ENCODE results near the gene TRIM7. TPM values are rescaled to one million over a fixed set of nuclear protein-coding genes. Genes with fewer than 3 reads are reported as not detected.
A peak's percentile ranks its signal among the peaks of the same experiment; 100 is the strongest.

Gene TRIM7
- total RNA-seq, 4 donors from 2014 or later, result 0.88 to 2.6 (median 2.2) TPM

DNA sequence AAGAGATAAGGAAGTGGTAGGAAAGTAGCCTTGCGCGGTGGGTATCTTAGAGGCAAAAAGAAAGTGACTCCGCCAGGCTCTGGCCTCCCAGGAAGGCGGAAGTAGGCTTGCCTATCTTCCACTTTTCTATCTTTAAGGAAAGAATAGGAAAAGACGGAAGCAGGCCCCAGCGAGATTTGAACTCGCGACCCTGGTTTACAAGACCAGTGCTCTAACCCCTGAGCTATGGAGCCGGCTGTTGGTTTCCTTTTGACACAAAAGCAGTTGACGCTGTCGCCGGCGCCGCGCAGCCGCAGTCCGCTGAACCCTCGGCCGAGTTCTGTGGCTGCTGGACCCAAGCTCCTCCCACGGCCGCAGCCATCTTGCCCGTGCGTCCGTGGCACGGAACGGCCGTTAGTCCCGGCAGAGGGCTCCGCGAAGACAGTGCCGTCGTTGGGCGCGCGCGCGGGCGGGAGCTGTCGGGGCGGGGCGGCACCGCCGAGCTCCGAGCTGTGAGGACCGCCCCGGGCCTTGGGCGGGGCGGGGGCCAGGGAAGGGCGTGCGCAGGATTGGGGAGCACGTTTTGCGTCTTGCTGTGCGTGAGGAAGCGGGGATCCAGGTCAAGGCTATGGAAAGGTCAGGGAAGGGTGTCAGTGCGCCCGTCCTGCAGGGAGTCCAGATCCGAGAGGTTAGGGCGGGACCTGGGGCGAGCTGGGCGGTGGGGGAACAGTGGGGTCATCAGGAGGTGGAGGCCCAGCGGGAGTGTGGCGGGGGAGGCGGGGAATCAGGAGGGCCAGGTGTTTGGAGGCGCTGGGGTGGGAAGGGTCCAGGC lies 13.3 kb downstream of the TRIM7 start:
- TF ChIP-seq CTCF (IDR thresholded peaks at IDR 0.05), result no peak
- peak; percentile 55 to 65 for TF ChIP-seq POLR2A (IDR thresholded peaks at IDR 0.05)
- H3K4me1 ChIP-seq, result peaks cover 0 to 16% (median 2%) of the 10 kb centered on the region in 4 donors
- H3K36me3 ChIP-seq, result no peaks in the 10 kb centered on the region
- no peaks in the 10 kb centered on the region for H3K27me3 ChIP-seq
- H3K27ac ChIP-seq, result peak overlapping the region; percentile 77 to 89 (median 84)
- peak; percentile 91 to 98 (median 98) for DNase-seq
- H3K9me3 ChIP-seq, result no peaks in the 10 kb centered on the region
- peak overlapping the region; percentile 55 to 88 (median 71) for H3K4me3 ChIP-seq

DNA sequence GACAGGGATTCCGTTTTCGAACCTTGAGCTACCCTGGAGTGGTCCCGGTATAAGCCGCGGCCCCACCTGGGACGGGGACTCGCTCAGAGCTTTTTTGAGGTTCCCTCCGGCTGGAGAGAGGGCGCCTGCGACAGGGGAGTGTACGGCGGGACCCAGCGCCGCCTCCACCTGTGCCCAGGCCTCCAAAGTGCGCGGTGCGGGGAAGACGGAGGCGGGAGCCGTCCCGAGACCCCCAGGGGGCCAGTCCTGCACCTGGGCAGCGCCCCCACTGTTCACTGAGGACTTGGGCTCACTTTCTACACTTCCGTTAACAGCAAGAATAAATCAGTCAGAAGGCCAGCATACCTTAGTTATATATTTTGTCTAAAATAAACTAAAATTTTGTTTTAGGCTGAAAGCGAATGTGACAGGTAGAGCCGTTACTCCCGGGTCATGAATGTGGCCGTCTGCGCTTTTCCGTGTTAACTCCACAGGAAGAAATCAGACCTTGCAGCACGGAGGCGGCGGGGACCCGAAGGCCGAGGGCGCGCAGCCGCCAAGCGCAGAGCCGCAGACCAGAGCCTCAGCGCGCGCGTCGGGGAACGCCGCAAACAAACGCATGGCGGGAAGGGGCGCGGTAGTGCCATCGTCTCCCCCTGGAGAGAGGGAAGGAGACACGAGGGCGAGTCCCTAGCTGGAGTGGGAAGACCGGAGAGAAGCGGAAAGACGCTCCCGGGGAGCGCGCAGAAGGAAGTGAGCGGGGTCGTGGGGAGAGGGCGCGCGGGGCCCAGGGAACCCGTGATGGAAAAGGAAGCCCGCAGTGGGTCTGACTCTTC lies 14.1 kb downstream of the TRIM7 start:
- peak overlapping the region; percentile 77 to 89 (median 84) for H3K27ac ChIP-seq
- no peaks in the 10 kb centered on the region for H3K36me3 ChIP-seq
- H3K9me3 ChIP-seq, result no peaks in the 10 kb centered on the region
- no peaks in the 10 kb centered on the region for H3K27me3 ChIP-seq
- DNase-seq, result peak; percentile 56 to 72 (median 69)
- H3K4me1 ChIP-seq, result peaks cover 0 to 16% (median 2%) of the 10 kb centered on the region in 4 donors
- TF ChIP-seq POLR2A (IDR thresholded peaks at IDR 0.05) (no peak), CTCF (IDR thresholded peaks at IDR 0.05) (peak in 1 of 6 experiments; percentile 35)
- H3K4me3 ChIP-seq, result peak overlapping the region; percentile 55 to 88 (median 71)

DNA sequence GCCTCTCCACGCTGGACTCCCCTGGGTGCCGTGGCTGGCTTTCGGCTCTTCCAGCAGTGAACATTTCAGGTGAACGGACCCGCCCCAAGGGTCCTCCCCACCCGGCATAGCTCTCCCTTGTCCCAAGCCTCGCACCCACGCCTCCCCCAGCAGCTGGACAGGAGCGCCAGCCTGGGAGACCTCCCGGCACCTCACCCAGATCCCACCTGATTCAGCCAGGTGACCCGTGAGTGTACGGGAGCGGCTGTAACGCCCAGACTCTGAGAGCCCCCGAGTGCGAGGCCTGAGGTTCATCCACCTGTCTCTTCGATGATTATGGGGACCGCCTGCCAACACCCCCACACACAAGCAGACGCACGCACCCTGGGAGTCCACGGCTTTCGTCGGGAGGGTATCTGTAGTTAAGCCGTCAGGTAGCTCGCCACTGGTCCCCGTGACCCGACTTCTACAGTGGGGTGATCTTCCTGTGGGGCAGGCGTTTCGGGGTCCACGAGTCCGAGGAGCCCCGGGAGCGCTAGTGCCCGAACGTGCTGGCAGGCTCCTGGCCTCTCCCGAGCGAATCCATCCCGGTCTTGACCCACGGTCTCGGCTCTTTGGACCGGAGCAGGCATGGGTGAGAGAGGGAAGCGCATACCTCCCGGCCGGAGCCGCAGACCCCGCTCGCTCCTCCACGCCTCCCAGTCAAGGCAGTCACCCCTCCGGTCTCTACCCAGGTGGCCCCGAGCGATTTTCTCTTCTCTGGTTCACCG lies 14.9 kb downstream of the TRIM7 start:
- no peak for TF ChIP-seq CTCF (IDR thresholded peaks at IDR 0.05)
- TF ChIP-seq POLR2A (IDR thresholded peaks at IDR 0.05), result no peak
- H3K27me3 ChIP-seq, result no peaks in the 10 kb centered on the region
- peak; percentile 47 to 77 (median 65) for DNase-seq

DNA sequence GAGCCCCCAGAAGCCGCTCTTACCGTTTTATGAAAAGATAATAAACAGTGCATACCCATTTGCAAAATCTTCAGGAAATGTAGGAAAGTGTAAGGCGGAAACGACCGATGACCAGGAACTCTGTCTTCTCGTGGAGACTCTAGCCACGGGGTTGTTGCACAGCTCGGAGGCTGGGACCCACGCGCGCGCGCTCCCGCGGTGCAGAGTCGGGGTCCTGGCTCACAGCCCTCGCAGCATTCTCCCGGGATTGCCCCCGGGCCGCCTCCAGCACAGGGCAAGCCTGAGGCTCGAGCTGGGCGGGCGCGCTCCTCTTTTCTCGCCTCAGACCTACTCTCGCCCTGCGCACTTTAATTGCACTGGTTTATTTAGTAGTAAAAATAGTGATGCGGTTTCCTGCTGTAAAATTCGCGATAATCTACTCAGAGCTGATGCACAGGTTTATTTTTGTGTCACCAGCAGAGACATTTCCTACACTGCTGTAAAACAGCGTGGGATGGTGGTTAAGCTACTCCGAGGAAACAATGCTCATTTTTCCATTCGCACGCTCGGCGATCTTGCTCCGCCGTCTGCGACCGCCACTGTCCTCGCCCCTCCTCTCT lies 15.5 kb downstream of the TRIM7 start:
- Histone ChIP-seq H3K4me1 (peaks cover 0 to 25% (median 2%) of the 10 kb centered on the region in 4 donors), H3K36me3 (no peaks in the 10 kb centered on the region), H3K27ac (peak overlapping the region; percentile 77 to 89 (median 84)), H3K9me3 (no peaks in the 10 kb centered on the region), H3K27me3 (no peaks in the 10 kb centered on the region), H3K4me3 (peak overlapping the region; percentile 55 to 88 (median 71))
- peak in 2 of 3 donors; percentile 54 to 71 for DNase-seq
- TF ChIP-seq POLR2A (IDR thresholded peaks at IDR 0.05) (no peak), CTCF (IDR thresholded peaks at IDR 0.05) (no peak)

More for the DNA sequence above, 14.9 kb downstream of the TRIM7 start:
- H3K9me3 ChIP-seq, result no peaks in the 10 kb centered on the region
- peak overlapping the region; percentile 77 to 89 (median 84) for H3K27ac ChIP-seq
- peak overlapping the region; percentile 55 to 88 (median 71) for H3K4me3 ChIP-seq
- H3K36me3 ChIP-seq, result no peaks in the 10 kb centered on the region
- H3K4me1 ChIP-seq, result peaks cover 0 to 19% (median 2%) of the 10 kb centered on the region in 4 donors

Measured in Peyer's patch (tissue), 4 donors.